ENCODE measurements around the gene PADI3. TPM values are rescaled to one million over a fixed set of nuclear protein-coding genes. Genes with fewer than 3 reads are reported as not detected.

The PADI3 gene
- total RNA-seq, 3 donors from 2014 or later (not counting 1 experiment from before 2014, with no cell fraction given) = not detected

DNA sequence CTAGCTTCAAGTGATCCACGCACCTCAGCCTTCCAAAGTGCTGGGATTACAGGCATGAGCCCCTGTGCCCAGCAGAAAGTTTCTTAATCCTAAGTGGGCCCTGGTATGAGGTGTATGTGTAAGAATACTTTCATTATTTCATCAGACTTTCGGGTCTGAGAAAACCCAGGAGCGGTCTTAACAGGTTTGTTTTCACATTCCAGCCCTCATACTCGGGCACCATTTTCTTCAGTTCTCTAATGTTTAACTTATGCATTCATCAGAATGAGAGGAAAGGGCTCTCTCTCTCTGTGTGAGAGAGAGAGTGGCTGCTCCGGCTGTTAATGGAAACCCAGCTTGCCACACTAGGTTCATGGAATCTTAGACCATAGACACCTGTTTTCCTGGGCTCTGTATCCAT, 48.1 kb upstream of the PADI3 start:
- Mint-ChIP-seq H3K27ac (no peak overlapping the region), H3K4me1 (peaks cover 0 to 11% of the 10 kb centered on the region in 2 donors), H3K9me3 (no peaks in the 10 kb centered on the region), H3K27me3 (ENCODE audit: low read depth in 2 of 2) (peaks cover 15 to 27% of the 10 kb centered on the region in 2 donors), H3K4me3 (no peak overlapping the region), H3K36me3 (no peaks in the 10 kb centered on the region)
- Histone ChIP-seq H3K4me1 (ENCODE audit: control insufficient read depth, insufficient read depth, low read length) (peaks cover 10% of the 10 kb centered on the region), H3K36me3 (ENCODE audit: control insufficient read depth, insufficient read depth, low read length) (no peaks in the 10 kb centered on the region), H3K27ac (ENCODE audit: low read length) (no peak overlapping the region), H3K4me3 (ENCODE audit: low read length) (no peak overlapping the region), H3K27me3 (ENCODE audit: control insufficient read depth, insufficient read depth, low read length) (no peaks in the 10 kb centered on the region), H3K9me3 (ENCODE audit: control insufficient read depth, insufficient read depth, low read length) (no peaks in the 10 kb centered on the region)
- no peak for ATAC-seq
- WGBS (ENCODE audit: insufficient coverage) = 94% methylated on average over 5 of the region's 5 CpGs
- no peak for DNase-seq
- intact Hi-C loops (cut with micrococcal nuclease) = no loop called here
- TF ChIP-seq CTCF (IDR thresholded peaks at IDR 0.05) = no peak

GRCh38 chr1:17201201-17202021, 47.5 kb upstream of the PADI3 start:
- ATAC-seq (peak in 2 of 3 donors; percentile 26 to 51), DNase-seq (peak in 1 of 2 donors; percentile 39)
- Histone ChIP-seq H3K9me3 (ENCODE audit: control insufficient read depth, insufficient read depth, low read length) (no peaks in the 10 kb centered on the region), H3K27ac (ENCODE audit: low read length) (no peak overlapping the region), H3K4me1 (ENCODE audit: control insufficient read depth, insufficient read depth, low read length) (peaks cover 10% of the 10 kb centered on the region), H3K36me3 (ENCODE audit: control insufficient read depth, insufficient read depth, low read length) (no peaks in the 10 kb centered on the region), H3K27me3 (ENCODE audit: control insufficient read depth, insufficient read depth, low read length) (no peaks in the 10 kb centered on the region), H3K4me3 (ENCODE audit: low read length) (no peak overlapping the region)
- Mint-ChIP-seq H3K4me3 (no peak overlapping the region), H3K27me3 (ENCODE audit: low read depth in 2 of 2) (peaks cover 18 to 30% of the 10 kb centered on the region in 2 donors), H3K36me3 (no peaks in the 10 kb centered on the region), H3K9me3 (no peaks in the 10 kb centered on the region), H3K4me1 (peaks cover 0 to 11% of the 10 kb centered on the region in 2 donors), H3K27ac (no peak overlapping the region)
- 19% methylated on average over 9 of the region's 9 CpGs for WGBS (ENCODE audit: insufficient coverage)
- intact Hi-C loops (cut with micrococcal nuclease) = no loop called here
- no peak for TF ChIP-seq CTCF (IDR thresholded peaks at IDR 0.05)

- Histone ChIP-seq H3K27me3 (ENCODE audit: control insufficient read depth, insufficient read depth, low read length) (no peaks in the 10 kb centered on the region), H3K4me1 (ENCODE audit: control insufficient read depth, insufficient read depth, low read length) (peaks cover 27% of the 10 kb centered on the region), H3K27ac (ENCODE audit: low read length) (no peak within 1 kb of the TSS), H3K36me3 (ENCODE audit: control insufficient read depth, insufficient read depth, low read length) (no peaks in the 10 kb centered on the region), H3K4me3 (ENCODE audit: low read length) (no peak within 1 kb of the TSS), H3K9me3 (ENCODE audit: control insufficient read depth, insufficient read depth, low read length) (no peaks in the 10 kb centered on the region)
- 81% methylated on average over 7 of the region's 9 CpGs for WGBS (ENCODE audit: insufficient coverage)
- DNase-seq (no peak), ATAC-seq (no peak)
- Mint-ChIP-seq H3K27ac (peak within 1 kb of the TSS in 1 of 2 donors; percentile 56), H3K4me3 (no peak within 1 kb of the TSS), H3K9me3 (no peaks in the 10 kb centered on the region), H3K4me1 (peaks cover 11 to 28% of the 10 kb centered on the region in 2 donors), H3K36me3 (no peaks in the 10 kb centered on the region), H3K27me3 (ENCODE audit: low read depth in 2 of 2) (peaks cover 18 to 30% of the 10 kb centered on the region in 2 donors)
- intact Hi-C loops (cut with micrococcal nuclease) = no loop called here
- no peak for TF ChIP-seq CTCF (IDR thresholded peaks at IDR 0.05)
These were observed 44.1 kb upstream of the PADI3 start, which contains the start of gene PADI1 for GRCh38 chr1:17204546-17205440. PADI1 (plus strand) TSS chr1:17205128; CDS start chr1:17205218, 90 bp downstream.

Data from natural killer cell (primary cell).